HG03378 (cell line): Measurements from ENCODE around the gene LYPD4.
"Not testable (repeated sequence)": the region's sequence is repeated elsewhere in the genome, so short reads cannot be mapped to it uniquely, and the experiment has no call there.

ENCODE experiments used
- ATAC-seq: cut with Tn5 transposase; IDR thresholded peaks from one replicate; pipeline ENCODE4 v1.9.1; 2021; ENCODE audit warnings: mild to moderate bottlenecking, moderate library complexity; ENCODE audit not compliant: unreplicated experiment

Gene LYPD4

DNA sequence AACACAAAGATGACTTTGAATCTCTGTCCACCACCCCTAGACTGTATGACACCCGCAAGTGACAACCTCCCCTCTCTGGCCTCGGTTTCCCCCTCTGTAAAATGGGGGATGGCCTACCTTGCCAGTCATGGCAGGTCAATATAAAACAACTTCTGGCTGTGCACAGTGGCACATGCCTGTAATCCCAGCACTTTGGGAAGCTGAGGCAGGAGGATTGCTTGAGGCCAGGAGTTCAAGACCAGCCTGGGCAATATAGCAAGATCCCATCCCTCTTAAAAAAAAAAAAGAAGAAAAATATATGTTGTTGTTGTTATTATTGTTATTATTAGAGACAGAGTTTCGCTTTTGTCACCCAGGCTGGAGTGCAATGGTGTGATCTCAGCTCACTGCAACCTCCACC is 31.5 kb upstream of the LYPD4 start:
- not testable (repeated sequence) for ATAC-seq

DNA sequence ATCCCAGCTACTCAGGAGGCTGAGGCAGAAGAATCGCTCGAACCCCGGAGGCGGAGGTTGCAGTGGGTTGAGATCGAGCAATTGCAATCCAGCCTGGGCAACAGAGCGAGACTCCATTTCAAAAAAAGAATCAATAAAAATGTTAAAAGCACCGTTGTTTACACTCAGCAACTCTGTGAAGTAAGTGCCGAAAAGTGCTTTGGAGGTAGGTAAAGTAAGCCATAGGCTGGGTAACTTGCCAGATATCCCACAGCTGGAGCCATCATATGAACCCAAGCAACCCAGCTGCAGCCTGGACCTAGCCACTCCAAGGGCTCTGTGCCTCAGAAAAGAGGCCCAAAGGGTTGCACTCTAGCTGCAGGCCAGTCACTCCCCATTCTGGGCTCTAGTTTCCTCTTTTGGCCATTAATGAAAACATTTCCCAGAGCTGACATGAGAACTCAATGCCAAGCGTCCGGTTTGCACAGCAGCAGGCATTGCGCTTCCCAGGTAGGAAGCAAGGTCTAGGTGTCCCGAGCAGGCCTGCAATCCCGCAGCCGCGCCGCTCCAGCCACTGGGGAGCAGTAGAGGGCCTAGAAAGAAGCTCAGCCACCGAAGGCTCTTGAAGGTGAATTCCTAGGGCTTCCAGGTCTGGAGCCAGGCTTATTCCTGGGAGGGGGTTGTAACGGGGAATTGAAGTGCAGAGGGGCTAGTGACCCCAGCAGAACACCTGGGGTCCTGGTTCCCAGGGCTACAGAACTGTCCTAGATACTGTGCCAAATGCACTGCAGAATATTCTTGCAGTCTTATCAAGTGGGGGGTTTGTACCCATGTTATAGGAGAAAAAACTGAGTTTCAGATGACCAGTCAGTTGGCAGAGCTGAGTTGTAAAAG is 28.5 kb upstream of the LYPD4 start:
- no peak for ATAC-seq

DNA sequence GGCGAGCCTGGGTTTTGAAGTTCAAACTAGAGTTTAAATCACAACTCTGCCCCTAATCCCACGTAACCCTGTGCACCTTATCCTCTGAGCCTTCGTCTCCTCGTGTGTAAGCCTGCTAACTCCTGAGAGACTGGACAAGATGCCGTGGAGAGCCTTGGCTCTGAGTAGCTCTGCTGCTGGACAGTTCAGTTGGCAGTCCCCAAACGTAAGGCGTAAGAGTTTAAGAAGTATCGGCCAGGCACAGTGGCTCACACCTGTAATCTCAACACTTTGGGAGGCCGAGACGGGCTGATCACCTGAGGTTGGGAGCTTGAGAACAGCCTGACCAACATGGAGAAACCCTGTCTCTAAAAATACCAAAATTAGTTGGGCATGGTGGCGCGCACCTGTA is 27.9 kb upstream of the LYPD4 start:
- ATAC-seq = no peak

DNA sequence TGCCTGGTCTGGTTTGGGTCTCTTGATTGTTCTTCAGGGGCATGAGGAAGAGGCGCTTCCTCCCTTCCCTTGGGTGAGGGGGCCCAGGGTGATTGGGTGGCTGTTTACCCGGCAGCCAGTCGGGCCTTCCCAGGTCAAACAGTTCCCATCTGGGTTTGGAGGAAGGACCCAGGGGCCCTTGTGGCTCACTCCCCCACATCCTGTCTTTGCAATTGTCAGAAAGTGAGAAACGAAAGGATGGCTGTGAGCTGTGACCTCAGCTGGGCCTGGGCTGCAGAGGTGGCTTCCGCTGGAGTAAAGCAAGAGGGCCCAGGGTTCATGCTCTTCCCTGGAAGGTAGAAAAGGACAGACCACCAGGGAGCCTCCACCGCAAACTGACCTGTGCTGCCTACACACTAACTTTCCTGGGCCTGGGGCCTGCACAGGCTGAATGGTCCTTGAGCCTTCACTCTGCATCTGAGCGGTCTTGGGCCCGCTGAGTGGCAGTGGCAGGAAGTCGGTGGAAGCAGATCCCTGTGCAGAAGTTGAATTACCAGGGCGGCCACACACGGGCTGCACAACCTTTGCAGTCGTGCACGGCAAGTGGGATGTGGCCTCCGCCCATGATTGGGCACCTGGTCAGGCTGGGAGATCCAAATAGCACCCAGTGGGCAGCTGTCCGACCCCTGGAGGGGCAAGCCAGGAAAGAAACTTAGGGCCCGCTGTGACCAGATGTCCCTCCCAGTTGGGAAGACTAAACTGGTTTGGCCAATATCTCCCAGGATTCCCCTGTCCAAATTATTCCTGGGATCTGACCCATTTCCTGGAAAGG is 27.3 kb upstream of the LYPD4 start:
- ATAC-seq = peak; percentile 44

DNA sequence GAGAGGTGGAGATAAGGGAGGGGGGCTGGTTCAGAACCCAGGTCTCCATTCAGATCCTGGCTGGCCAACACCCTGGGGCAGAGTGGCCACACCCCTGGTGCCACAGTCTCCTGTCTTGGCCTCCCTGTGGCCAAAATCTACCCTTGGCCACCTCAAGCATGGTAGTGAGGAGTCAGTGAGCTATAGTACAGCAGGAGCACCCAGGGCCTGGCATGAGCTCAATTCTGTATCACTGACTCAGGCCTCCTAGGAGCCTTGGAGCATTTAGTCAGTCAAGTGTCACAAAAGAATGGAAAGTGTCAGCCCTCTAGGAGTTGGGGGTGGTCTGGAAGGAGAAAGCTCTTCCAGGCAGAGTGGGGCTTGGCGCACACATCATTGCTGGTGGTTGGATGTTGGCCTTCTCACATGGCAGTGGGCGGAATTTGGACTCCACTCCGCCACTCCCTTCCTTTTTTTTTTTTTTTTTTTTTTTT is 26.0 kb upstream of the LYPD4 start:
- ATAC-seq = no peak

DNA sequence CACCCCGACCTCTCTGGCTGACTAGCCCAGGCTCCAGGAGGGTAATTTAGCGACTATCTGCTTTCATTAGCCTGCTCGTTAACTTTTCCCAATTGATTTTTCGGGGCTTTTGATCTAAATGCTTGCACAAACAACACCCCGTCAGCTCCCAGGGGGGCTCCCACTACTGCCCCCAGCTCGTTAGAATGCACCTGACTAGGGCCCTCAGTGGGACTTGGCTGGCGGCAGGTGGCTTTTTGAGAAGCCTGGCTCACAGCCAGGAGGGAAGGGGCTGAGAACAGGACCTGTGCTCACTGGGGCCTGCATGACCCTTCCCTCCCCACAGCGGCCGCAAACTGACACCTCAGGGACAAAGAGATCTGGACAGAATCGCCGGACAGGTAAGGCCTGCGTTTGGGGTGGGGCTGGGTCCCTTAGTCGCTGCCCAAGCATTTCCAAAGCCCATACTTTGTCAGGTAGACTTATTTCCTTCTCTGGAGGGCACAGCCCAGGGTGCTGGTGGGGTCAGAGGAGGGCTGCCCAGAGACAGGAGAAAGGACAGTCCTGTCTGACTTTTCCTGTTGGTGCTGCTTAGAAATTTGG is 25.0 kb upstream of the LYPD4 start:
- ATAC-seq = no peak

DNA sequence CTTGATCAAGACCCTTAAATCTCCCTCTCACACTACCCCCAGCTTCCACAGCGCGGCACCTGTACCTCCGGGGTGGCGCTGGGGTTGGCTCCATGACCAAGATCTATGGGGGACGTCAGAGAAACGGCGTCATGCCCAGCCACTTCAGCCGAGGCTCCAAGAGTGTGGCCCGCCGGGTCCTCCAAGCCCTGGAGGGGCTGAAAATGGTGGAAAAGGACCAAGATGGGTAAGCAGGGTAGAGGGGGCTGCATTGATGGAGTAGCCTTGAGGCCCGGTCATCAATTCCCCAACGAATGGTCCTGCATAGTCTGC is 24.5 kb upstream of the LYPD4 start:
- no peak for ATAC-seq

DNA sequence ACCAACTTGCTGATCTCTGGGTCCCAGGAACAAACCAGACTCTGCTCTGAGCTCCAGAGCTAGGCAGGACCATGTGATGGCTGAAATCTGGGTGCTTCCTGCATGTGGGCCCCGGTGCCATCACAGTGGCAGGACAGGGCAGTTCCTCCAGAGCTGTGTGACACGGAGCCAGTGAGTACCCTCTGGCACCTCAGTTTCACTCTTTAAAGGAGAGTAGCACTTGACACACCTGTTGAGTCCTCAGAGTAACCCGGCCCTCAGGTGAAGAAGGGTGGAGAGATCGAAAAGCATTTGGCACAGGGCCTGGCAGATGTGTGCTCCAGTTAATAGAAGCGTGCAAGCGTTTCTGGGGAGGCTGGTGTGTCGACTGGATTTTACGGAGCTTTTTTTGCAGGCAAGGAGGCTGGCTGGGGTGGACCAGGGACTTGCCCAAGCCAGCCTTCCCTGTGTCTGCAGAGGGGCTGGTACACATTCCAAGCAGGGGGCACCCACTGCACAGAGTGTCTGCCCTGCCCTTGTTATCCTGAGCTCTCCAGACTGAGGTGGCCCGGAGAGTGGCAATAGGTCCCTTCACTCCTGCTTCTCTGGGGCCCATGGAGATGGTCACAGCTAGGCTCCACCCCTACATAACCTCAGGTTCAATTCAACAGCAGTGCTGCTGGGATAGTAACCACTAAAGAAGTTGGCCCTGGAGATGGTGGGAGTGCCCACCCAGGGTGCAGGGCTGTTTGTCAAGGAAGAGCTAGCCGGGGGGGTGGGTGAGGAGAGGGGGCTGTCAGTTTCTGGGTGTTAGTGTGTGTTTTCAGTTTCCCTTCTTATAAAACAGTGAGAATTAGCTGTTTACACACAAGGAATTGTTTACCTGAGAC is 23.9 kb upstream of the LYPD4 start:
- ATAC-seq = no peak

DNA sequence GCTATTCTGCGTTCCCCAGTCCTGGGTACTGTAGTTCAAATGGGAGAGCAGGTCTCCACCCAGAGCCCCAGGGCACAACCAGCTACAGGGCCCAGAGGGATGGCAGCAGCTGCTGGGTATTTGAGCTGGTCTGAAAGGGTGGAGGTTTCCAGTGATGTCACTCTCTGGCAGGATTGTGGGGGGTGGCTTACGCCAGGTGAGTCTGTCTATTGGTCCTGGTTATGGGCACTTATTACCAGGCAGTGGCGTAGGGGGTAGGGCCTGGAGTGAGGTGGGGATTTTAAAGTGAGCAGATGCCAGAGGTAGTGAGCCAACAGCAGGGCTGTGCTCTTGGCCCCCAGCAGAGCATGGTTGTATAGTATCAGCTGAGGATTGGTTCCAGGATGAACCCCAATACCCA is 21.8 kb upstream of the LYPD4 start:
- no peak for ATAC-seq

DNA sequence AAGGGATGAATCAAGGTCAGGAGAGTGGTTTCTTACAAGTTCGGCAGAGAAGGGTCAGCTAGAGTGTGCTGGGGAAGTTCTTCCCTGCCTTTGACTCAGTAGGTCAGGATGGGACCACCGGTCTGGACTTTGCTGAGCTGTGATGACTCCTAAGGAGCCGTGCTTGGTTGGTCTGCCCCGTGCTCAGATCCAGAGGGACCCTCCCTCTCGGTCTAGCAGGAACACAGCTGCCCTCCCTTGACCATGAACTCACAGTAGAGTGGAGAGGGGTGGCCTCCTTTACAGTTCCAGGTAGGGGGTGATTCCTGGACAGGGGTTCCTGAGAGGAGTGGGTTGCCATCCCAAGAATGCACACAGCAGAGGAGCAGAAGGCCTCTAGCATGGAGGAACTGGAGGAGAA is 19.9 kb upstream of the LYPD4 start:
- no peak for ATAC-seq

DNA sequence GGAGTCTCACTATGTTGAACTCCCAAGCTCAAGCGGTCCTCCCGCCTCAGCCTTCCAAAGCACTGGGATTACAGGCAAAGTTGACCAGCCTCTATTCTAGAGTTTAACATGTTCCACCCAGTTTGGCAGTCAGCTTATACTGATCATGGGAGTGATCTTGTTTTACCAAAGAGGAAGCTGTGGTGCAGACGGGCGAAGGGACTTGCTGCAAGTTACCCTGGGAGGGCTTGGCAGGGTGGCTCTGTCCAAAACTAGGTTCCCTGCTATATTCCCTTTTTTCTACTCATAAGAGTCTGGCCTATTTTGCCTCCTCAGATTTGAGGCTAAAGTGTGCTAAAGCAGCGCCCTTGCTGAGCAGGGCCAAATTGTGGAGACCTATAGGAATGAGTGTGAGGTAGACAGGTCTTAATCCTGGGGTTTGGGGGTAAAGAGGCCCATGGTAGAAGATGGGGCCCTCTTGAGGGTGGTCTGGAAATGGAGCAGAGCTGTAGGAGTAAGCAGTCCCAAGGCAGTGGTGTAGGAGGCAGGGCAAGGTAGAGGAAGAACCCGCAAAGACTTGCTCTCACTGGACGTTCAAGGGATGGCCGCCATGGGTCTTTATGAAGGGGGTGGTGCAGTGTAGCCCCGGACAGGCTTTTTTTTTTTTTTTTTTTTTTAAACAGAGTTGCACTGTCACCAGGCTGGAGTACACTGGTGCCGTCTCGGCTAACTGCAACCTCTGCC is 18.9 kb upstream of the LYPD4 start:
- no peak for ATAC-seq

DNA sequence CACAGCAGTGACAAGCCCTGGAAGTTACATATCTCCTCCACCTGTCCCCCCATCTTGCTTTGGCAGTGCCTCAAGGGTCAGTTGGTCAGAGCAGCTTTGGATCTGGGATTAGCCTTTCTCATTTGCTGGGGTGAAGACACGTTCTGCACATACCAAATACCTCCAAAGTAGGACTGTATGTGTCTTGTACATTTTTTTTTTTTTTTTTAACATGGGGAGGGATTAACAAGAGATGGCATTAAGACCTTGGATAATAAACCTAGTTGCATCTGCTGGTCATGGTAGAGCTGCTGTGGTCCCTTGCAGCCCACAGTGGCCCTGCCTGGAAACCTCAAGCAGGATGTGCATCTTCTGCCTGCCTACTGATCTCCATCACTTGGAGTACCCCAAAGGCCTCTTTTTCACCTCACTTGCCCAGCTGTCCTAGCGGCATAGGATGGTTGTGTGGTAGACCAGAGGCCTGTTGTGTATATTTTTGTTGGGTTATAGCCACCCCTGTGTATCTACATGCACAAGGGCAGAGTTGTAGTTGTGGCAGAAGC is 18.0 kb upstream of the LYPD4 start:
- ATAC-seq = no peak

DNA sequence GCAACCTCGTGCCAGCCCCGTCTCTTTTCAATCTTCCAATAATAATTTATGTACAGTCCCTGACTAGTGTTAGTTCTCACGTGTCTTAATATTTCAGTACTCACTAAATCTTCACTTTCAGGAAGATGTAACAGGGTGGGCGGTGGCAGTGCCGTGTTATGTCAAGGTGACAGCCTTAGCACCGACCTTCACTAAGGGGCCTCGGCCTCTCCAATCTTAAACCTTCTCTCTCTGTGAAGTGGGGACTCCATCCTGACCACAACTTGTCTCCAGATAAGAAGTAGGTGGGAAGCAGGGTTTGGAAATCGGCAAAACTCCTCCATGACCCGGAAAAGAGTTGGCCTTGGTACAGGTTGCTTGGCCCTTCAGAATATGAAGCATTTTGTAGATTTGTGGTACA is 17.4 kb upstream of the LYPD4 start:
- no peak for ATAC-seq

DNA sequence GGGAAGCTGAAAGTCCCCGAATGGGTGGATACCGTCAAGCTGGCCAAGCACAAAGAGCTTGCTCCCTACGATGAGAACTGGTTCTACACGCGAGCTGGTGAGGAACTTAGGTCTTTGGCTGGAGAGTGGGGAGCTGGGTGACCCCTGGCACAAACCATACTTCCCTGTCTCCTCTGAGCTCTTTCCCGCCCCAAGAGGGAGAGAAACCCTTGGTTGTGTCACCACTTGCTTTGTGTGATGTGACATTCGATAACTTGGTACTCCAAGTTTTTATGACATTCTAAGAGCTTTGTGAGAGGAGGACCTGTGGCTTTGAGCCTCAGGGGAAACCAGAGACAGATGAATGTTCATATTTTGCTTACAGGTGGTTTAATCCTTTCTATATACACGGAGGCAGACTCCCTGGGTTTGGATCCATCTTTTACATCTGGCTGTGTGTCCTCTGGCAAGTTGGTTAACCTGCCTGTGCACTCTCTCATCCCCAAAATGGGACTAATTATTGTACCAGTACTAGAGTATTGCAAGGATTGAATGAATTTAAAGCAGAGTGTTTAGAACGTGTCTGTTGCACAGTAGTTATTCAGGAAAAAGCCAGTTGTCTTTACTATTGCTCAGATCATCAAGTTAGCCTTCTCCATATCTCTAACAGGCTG is 16.8 kb upstream of the LYPD4 start:
- no peak for ATAC-seq

DNA sequence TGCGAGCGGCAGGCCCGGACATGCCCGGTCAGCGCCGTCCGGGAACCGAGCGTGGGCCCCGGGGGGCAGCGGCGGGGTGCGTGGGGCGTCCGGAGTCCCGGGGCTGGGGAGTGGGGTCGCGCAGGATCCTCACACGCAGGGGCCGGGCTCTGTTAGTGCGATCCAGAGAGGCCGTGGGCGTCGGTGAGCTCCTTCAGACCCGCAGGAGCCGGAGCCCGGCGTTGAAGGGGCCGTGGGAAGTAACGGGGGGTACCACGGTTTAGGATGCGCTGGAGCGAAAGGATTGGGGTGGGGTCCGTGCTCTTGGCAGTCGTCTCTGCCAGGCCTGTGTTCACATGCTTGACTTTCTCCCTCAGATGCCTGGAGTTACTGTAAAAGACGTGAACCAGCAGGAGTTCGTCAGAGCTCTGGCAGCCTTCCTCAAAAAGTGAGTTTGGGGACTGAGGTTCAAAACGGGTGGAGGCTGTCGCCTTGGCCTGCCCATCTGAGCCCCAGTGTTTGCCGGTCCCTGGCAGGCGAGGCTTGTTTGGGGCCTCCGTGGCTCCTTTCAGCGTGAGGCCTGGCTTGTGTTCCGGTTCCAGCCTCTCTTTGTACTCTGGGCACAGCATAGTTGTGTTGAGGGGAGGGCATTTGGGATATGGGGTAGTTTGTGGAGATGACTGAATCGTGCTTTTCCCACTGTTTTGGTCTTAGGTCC is 16.1 kb upstream of the LYPD4 start:
- no peak for ATAC-seq

DNA sequence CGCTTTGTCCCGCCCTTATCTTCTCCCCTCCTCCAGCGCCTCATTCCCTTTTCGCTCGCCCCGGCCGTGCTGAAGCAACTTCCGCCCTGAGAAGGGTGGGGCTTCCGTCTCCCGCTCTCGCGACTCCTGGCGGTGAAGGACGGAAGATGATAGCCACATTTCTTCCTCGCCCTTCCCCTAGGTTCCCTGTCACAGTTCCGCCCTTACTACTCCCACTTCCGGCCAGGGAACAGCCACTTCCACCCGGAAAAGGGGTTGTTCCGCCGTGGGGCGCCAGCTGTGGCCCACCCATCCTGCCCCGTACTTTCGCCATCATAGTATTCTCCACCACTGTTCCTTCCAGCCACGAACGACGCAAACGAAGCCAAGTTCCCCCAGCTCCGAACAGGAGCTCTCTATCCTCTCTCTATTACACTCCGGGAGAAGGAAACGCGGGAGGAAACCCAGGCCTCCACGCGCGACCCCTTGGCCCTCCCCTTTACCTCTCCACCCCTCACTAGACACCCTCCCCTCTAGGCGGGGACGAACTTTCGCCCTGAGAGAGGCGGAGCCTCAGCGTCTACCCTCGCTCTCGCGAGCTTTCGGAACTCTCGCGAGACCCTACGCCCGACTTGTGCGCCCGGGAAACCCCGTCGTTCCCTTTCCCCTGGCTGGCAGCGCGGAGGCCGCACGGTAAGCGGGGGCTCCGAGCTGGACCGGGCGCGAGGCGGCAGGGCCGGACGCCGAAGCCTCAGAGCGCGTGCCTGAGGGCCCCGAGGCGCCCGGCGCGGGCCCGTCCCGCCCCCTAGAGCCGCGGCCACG is 15.3 kb upstream of the LYPD4 start, which contains the start of gene RPS19:
Gene RPS19 (plus strand): TSS at position 638 of the 801 bp plus-strand sequence. CDS start 520 bp downstream, outside the sequence.
- ATAC-seq = peak; percentile 66

DNA sequence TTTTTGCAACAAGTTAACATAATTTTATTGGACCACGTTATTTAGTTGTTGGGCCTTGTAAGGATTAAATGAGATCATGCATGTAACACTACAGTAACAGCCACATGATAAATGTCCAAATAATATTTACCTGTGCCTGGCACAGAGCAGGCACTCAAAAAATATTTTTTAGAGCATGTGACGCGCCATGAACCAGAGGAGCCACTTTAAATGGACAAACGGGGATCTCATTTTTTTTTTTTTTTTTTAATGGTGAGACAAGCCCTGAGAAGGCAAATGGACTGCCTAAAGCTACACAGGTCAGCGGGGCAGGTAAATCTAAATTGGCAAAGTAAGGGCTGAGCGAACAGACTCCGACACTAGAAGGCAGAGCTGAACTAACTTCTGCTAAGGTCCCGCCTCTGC is 14.7 kb upstream of the LYPD4 start:
- ATAC-seq = no peak

DNA sequence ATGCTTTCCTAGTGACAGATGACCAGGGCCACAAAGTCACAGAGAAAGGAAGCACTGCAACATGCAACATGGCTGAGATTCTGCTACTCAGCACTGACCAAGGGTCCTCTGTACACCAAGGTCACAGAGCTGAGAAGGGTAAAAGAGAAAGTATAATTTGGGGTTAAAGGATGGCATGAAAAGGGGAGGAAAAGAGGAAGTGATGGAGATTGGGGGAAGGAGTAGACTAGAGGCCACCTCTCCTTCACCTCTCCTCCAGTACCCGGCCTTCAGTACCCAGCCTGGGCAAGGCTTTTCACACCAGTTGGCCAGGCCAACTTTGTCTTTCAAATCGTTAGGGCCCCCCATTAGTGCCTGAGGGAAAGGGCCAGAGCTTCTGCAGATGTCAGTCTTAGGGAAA is 9.3 kb upstream of the LYPD4 start:
- no peak for ATAC-seq
